Eye (tissue), 1 donor: ENCODE results near the gene SLC2A6.
A peak's percentile ranks its signal among the peaks of the same experiment; 100 is the strongest.
"Not testable (repeated sequence)": the region's sequence is repeated elsewhere in the genome, so short reads cannot be mapped to it uniquely, and the experiment has no call there.

Experiments
- DNase-seq: peaks from one replicate; pipeline ENCODE4 v3.0.0-alpha.2; 2015

SLC2A6 gene

GRCh38 chr9:133459476-133460404 is 19.2 kb downstream of the SLC2A6 start, which contains the start of gene CACFD1:
CACFD1 (plus strand) TSS chr9:133459978; CDS start chr9:133460067, 89 bp downstream.
- peak; percentile 99 for DNase-seq

- no peak for DNase-seq
Measured at GRCh38 chr9:133458643-133459312, 20.1 kb downstream of the SLC2A6 start.

DNA sequence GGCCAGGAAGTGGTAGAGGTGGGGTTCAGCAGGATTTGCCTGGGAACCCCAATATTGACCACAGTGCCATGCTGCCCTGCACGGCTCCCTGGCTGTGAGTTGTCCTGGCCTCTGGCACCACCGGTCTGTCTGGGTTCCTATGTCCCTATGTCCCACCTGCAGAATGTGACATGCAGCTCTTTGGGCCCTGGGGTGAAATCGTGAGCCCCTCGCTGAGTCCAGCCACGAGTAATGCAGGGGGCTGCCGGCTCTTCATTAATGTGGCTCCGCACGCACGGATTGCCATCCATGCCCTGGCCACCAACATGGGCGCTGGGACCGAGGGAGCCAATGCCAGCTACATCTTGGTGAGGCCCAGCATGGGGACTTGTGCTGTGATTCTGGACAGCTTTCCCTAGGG is 21.2 kb downstream of the SLC2A6 start:
- DNase-seq, result no peak

GRCh38 chr9:133457233-133457632 is 21.7 kb downstream of the SLC2A6 start:
- DNase-seq, result no peak

DNA sequence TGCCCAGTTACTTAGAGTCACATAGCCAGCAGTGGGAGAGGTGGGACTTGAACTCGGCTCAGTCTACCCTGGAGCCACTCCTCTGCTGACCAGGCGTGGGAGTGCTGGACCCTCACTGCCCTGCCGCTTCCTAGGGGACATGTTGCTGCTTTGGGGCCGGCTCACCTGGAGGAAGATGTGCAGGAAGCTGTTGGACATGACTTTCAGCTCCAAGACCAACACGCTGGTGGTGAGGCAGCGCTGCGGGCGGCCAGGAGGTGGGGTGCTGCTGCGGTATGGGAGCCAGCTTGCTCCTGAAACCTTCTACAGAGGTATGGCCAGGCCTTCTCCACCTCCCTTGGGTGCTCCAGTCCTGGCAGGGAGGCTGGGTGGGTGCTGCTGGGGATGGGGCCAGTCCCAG is 22.5 kb downstream of the SLC2A6 start:
- DNase-seq, result no peak

- DNase-seq, result no peak
Measured at GRCh38 chr9:133455936-133456335, 23.0 kb downstream of the SLC2A6 start.

DNA sequence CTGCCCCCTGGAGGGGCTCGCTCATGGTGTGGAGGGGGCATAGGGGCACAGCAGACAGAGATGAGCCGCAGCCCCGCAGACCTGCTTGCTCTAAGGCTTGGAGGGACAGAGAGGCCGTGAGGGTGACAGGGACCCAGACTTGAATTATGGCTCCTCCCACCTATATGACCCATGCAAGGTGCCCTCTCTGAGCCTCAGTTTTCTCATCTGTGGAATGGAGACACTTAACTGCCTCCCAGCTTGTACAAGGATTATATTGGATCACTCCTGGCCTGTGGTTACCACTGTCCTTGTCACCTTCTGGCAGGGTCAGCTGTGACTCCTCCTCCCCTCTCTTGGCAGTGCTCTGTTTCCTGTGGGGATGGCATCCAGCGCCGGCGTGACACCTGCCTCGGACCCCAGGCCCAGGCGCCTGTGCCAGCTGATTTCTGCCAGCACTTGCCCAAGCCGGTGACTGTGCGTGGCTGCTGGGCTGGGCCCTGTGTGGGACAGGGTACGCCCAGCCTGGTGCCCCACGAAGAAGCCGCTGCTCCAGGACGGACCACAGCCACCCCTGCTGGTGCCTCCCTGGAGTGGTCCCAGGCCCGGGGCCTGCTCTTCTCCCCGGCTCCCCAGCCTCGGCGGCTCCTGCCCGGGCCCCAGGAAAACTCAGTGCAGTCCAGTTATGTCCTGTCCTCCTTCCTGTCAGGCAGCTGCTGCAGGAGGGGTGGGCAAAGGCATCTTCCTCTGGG is 23.8 kb downstream of the SLC2A6 start:
- DNase-seq, result no peak

GRCh38 chr9:133454325-133454724 is 24.6 kb downstream of the SLC2A6 start:
- DNase-seq, result no peak

- DNase-seq, result no peak
Measured at GRCh38 chr9:133453651-133454050, 25.2 kb downstream of the SLC2A6 start.

DNA sequence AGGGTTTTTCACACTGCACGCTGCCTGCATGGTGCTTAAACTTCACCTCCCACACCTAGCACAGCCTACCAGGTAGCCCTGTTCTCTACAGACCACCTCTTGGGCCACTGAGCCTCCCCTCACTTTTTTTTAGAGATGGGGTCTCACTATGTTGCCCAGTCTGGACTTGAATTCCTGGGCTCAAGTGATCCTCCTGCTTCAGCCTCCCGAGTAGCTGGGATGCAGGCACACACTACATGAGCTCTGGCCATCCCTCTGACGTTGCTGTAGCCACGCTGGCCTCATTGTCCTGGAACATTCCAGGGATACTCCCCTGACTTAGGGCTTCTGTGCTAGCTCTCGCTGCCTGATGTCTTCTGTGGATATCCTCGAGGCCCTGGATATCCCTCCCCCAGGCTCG is 26.3 kb downstream of the SLC2A6 start:
- no peak for DNase-seq

- not testable (repeated sequence) for DNase-seq
Measured at GRCh38 chr9:133451865-133452264, 27.0 kb downstream of the SLC2A6 start.

DNA sequence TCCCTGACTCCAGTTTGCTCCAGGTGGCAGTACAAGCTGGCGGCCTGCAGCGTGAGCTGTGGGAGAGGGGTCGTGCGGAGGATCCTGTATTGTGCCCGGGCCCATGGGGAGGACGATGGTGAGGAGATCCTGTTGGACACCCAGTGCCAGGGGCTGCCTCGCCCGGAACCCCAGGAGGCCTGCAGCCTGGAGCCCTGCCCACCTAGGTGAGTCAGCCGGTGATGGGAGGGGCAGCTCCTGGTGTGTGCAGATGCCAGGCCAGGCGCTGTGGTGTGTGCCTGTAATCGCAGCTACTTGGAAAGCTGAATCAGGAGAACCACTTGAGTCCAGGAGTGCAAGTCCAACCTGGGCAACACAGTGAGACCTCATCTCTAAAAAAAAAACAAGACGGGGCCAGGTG is 29.1 kb downstream of the SLC2A6 start:
- no peak for DNase-seq

DNA sequence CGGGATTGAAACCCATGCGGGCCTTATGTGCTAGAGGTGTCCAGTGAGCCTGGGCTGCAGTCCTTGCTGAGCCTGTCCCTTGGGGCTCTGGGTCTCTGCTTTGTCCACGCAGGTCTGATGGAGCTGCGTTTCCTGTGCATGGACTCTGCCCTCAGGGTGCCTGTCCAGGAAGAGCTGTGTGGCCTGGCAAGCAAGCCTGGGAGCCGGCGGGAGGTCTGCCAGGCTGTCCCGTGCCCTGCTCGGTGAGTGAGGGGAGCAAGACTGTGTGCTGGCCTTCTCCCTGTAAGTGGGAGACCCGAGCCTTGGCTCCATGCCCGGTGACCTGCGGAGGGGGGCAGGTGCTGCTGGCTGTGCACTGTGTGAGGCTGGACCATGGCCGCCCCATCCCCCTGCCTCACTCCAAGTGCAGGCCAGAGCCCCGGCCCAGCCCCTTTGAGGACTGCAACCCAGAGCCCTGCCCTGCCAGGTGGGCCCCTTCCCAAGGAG is 30.4 kb downstream of the SLC2A6 start:
- no peak for DNase-seq

DNA sequence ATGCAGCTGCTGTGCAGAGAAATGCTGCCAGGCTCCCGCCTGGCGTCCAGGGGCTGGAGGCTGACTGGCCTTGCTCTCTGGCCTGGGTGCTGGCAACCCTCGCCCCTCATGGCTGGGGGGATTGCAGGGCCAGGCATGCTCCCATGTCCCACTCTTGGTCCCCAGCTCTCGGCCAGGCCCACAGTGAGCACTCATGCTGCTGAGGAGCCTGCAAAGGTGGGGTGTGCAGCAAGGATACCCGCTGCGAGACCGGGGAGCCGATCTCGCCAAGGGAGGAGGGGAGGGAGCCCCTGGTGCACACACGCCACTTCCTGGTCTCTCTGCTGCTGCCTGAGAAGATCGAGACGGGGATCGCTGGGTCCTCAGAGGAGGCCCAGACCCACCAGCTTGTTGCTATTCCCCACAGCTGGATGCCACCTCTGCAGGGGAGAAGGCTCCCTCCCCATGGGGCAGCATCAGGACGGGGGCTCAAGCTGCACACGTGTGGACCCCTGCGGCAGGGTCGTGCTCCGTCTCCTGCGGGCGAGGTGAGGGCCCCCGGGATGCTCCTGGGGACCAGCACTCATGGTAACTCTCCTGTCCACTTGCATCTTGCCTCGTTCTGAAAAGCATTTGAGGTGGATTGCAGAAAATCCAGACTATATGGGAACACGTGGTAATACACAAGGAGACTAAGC is 33.5 kb downstream of the SLC2A6 start:
- DNase-seq, result no peak

GRCh38 chr9:133443982-133444381 is 34.9 kb downstream of the SLC2A6 start:
- DNase-seq, result no peak

- no peak for DNase-seq
Measured at GRCh38 chr9:133443248-133443647, 35.7 kb downstream of the SLC2A6 start.

DNA sequence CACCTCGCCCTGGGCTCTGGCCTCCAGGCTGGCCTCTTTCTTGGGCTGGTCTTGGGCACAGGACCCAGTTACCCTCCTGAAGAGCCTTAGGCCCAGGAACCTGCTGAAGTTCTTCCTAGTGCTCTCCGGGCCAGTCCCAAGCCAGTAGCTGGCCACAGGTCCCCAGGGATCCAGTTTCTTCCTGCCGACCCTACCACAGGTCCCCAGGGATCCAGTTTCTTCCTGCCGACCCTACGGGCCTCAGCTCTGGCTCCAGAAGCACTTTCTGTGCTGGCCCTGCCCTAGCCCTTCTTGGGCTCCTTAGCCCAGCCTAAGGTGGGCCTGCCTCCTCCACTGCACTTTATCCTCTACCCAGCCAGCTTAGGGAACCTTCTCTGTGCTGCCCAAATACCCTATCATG is 37.3 kb downstream of the SLC2A6 start:
- DNase-seq, result no peak

- DNase-seq, result no peak
Measured at GRCh38 chr9:133440874-133441273, 38.0 kb downstream of the SLC2A6 start.

- DNase-seq, result no peak
Measured at GRCh38 chr9:133439337-133439736, 39.6 kb downstream of the SLC2A6 start.

GRCh38 chr9:133437753-133438531 is 41.0 kb downstream of the SLC2A6 start:
- no peak for DNase-seq

DNA sequence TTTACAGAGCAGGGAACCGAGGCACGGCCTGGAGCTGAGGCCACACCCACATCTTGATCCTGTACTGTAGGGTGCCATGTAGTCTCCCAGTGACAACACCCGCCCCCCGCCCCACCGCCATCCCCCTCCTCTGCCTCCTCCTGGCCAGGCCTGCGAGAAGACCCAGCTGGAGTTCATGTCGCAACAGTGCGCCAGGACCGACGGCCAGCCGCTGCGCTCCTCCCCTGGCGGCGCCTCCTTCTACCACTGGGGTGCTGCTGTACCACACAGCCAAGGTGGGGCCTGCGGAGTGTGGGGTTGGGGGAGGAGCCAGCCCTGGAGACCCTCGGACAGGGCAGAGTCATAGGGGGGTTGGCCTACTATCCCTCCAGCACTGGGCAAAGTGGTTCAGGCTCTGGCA is 42.2 kb downstream of the SLC2A6 start:
- no peak for DNase-seq

DNA sequence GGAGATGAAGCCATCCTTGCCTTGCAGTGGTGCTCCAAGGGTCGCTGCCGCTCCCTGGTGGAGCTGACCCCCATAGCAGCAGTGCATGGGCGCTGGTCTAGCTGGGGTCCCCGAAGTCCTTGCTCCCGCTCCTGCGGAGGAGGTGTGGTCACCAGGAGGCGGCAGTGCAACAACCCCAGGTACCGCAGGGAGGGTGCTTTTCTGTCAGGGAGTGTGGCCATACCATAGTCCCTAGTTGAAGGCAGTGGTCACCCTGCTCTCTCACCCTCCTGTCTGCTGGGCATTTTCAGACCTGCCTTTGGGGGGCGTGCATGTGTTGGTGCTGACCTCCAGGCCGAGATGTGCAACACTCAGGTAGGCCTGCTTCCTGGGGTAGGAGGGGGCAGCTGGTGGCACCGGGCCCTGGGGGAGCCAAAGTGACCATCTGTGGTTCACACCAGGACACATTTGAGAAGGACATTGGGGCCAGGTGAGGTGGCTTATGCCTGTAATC is 45.5 kb downstream of the SLC2A6 start:
- DNase-seq, result no peak
